ENCODE results near the gene SAP30BP.
"Not testable (repeated sequence)": the region's sequence is repeated elsewhere in the genome, so short reads cannot be mapped to it uniquely, and the experiment has no call there.

SAP30BP gene

DNA sequence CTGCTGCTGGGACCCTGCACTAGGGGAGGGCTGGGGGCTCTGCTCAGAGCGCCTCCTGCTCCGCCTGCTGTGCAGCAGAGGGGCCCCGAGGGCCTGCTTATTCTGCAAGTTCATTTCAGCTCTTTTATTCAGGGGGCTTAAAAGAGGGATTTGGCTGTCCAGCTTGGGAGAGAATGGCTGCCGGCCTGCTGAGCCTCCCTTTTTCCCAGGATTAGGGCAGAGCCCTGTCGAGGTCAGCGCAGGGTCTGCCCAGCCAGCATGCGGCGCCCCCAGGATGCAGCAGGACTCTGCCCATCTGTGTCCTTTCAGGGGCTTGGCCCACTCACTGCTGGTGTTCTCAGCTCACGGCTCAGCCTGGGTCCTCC lies 32.8 kb upstream of the SAP30BP start:
- no peak for DNase-seq (ENCODE audit: low read depth)

DNA sequence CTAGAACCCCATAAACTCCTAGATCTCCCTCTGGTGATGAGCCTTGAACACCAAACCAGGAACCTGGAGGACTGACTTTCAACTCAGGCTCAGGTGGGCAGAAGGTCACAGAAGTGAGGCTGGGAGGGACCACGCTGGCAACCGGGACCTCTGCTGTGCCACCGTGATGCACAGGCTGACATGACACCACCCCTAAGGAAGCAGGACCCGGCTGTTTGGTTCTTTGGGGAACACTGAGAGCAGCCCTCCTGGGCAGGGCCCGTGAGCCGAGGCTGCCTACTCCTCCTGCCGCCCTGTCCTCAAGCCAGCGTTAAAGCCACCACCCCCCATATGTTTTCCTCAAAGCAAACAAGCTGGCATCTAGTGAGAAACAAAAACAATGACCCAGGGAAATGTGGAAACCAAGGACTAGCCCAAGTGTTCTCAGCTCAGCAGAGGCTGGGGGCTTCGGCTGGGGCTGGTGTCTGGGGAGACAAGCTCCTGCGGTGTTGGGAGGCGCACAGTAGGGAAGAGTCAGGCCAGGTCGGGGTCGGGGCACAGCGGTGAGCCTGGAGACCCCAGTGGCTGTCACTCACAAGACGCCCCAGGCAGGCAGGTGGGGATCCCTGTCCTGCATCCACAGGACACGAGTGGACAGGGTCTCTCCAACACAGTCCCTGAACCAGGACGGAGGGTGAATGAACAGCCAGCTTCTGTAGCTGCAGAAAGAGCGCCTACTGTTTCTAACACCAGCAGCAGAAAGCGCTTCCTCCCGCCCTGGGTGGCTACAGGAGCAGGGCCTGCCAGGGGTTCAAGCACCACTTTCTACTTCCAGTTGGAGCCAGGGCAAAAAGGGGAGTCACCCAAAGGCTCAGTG lies 32.2 kb upstream of the SAP30BP start:
- DNase-seq (ENCODE audit: low read depth), result no peak

DNA sequence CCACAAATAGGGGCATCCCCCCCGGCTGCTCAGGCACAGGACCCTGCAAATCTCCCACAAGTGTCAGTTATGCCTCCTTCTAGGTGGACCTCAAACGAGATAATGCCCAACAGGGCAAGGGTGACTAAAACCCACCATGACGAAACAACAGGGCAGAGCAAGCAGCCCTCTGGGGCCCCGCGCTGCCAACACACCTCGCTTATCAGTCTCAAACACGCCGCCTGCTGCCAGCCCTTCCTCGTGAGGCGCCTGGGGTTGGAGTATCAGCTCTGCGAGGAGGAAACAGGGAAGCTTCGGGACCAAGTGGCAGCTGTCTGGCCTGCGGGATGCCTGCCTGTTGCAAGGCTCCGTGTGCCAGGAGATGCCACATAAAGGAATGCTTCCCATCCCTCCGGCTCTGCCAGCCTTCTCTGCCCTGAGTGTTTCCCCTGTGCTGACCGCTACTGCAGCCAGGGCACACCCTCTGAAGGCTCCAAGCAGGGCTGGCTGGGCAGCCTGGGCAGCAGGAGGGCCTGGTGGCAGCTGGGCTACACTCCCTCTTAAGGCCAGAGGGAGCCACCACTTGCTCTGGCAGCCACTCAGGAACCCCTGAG lies 31.4 kb upstream of the SAP30BP start:
- no peak for DNase-seq (ENCODE audit: low read depth)

DNA sequence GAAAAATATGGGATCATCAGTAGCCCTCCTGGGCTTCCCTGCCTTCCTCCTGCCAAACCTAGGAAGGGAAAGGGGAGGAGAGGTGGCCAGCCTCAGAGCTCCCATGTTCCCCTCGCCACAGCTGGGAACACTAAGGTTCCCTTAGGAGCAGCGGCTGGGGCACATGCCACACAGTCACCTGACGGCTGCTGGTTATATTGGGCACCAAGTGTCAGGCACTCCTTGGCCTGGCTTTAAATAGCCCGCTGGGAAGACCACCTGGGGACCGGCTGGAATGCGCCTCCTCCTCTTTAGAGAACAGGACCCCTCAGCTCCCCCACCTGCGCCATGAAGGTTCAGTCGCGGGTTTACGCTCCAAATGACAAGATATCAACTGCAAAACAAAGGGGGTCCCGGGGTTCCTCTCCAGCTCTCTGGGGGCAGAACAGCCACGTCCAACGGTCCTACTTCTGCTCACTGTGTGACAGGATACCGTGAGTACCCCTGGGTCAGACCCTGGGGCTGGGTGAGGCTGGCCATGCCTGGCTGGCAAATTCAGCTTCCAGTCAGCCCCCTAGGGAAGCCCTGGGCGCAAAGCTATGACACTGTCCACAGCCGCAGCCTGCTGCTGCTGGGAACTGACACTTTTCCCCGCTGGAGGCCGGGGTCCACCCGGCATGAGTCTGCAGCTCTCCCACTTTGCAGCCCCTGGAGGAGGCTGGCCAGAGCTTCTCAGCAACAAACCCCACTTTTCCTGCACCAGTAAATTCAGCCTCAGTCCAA lies 30.6 kb upstream of the SAP30BP start:
- no peak for DNase-seq (ENCODE audit: low read depth)

DNA sequence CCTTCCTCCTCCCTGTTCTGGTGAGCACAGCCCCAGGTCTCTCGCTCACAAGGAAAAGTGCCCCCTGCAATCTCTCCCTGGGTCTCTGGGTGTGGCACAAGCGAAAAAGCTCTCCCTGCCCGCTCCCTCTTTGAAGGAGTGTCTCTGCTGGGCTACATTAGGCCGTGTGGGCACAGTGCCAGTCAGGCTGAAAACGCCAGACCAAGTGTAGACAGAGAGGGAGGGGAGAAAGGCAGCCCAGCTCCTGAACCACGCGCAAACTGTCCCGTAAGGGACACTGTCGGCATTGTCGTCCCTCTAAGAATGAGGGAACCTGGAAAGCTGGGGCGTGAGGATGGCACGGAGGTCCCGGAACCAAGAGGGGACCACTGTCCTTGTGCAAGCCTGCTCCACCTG lies 30.0 kb upstream of the SAP30BP start:
- no peak for DNase-seq (ENCODE audit: low read depth)

DNA sequence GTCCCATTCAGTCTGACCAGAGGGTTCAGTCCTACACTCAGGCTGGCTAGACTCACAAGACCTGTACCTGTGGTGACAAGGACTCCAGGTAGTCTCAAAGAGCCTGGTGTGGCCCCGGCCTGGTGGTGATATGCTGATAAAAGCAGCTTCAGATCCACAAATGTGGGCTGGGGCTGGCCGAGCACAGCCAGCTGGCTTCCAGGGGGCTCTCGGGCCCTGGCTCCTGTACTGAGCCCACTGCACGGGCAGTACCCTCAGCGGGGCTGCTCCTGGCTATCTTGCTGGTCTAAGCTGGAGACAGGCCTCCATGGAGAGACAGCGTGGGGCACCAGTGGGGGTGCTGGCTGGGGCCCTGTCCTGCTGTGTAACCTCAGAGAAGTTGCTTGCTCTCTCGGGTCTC lies 29.6 kb upstream of the SAP30BP start:
- DNase-seq (ENCODE audit: low read depth), result no peak

DNA sequence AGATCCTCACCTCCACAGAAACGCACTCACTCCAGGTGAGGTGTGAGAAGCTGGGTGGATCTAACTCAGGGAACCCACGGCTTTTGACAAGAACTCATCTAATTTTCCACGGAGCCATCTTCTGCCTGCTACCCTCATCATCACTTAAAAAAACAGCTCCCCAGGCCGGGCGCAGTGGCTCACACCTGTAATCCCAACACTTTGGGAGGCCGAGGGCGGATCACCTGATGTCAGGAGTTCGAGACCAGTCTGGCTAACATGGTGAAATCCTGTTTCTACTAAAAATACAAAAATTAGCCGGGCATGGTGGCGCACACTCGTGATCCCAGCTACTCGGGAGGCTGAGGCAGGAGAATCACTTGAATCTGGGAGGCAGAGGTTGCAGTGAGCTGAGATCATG lies 29.1 kb upstream of the SAP30BP start:
- DNase-seq (ENCODE audit: low read depth), result not testable (repeated sequence)

DNA sequence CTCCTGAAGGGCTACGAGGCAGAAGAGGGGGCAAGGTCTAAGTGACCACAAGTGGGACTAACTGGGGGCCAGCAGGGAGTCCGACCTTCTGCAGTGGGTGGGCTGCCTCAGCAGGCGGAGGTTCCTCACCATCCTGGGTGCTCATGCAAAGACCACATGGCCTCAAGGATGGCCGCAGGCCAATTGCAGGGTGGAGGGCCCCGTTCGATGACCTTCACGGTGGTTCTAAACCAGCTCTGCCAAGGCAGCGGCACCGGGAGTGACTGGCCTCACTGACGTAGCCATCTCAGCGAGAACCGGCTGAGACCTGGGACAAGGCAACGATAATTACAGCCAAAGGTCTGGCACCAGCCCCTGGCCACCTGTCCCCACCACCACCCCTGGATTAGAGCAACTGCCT lies 28.2 kb upstream of the SAP30BP start:
- DNase-seq (ENCODE audit: low read depth), result no peak

DNA sequence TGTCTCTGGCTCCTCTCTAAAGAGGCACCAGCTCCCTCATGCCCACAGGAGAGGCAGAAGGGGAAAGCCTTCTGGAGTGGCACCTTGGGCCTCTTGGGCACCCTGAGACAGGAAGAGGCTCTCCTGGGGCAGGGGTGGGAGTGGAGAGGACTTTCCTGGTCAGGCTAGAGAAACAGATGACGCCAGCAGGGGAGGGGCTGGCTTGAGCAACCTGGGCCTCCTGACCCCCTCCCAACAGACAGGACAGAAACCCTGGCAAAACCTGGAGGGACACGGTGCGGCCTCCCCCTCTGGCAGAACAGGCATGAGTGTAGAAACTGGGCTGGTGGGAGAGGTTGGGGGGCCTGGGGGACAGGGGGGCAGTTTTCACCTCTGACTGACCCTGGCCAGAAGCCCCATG lies 27.8 kb upstream of the SAP30BP start:
- no peak for DNase-seq (ENCODE audit: low read depth)

DNA sequence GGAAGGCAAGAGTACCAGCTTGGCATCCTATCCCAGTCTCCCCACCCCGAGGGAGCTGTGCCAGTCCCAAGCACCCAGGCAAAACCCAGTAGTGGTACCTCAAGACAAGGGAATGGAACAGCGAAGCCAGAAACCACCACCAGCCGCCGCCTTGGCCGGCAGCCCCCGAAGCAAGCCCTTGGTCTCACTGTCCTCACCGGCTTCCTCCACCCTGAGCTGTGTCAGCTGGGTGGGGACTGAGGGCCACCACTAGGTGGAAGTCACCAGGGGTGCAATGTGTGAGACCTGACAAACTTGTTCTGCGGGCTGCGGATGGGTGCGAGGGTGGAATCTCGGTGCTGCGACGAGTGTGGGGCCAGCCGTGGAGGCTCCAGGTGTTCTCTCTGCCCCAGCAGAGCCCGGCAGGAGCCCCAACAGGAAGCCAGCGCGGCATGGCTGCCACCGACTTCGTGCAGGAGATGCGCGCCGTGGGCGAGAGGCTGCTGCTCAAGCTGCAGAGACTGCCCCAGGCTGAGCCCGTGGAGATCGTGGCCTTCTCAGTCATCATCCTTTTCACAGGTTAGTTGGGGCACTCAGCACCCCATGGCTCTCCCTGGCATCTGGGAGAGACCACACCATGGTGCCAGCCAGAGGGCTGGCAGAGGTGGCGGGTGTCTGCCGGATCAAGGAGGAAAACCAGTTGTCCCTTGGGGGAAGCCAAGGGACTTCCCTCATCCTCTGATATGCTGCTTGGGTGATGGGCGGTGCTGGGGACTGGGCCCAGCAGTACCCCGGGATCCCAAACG lies 27.2 kb upstream of the SAP30BP start:
- DNase-seq (ENCODE audit: low read depth), result no peak

DNA sequence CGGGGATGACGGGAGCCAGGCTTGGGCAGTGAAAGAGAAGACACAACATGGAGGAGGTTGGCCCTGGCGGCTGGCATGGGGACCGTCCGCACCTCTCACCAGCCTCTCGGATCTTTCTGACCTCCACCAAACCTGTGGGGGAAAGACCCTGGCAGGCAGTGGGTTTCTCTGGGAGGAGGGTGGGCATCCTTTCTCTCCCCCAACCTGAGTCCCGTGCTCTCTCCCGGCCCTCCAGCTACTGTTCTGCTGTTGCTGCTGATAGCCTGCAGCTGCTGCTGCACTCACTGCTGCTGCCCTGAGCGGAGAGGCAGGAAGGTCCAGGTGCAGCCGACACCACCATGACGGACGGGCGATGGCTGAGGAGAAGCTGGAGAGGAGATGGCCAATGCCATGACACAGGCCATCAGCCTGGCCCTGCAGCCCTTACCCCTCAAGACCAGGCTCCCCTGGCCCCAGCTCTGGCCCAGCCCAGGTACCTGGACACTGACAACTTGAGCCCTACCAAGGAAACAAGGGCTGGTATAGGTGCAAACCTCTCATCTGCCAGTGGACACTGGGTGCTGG lies 26.5 kb upstream of the SAP30BP start:
- no peak for DNase-seq (ENCODE audit: low read depth)

DNA sequence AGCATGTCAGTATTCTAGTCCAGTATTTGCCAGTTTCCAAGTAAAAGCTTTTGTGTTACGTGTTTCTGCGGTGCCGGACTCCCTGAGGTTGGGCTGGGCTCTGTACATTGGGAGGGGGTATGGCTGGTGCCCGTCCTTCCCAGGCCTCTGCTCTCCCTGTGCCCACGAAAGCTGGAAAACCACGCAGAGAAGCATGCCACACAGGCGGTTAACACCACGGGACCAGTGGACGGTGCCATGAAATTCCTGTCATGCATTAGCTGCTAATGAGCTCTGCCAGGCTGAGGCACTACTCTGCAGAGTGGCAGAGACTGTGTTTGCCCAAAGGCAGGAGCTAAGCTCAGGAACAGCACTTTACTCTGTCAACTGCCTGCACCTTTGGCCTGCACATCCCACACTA lies 25.8 kb upstream of the SAP30BP start:
- no peak for DNase-seq (ENCODE audit: low read depth)

DNA sequence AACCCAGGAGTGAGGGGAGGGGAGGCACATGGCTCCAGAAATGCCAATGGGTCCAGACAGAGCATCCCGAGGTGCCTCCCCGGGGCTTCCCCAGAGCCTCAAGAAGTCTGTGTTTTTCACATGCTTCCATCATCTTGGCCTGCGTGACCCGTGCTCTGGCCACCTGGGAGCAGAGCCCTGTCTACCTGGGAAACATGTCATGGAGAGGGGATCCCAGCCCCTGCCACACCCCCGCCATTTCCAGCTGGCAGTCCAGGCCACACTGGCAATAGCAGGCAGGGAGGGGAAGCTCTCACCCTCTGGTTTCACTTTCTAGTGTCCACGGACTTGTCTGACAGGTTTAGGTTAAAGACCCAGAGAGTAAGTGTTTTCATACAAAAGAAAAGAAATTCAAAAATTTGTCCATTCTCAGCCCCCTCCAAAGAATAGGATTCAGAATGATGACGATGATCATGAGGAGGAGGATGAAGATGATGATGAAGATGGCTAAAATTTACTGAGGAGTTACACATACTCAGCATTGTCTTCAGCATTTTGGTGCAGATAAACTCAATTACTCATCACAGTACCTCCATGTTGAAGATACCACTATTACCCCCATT lies 24.9 kb upstream of the SAP30BP start:
- no peak for DNase-seq (ENCODE audit: low read depth)

DNA sequence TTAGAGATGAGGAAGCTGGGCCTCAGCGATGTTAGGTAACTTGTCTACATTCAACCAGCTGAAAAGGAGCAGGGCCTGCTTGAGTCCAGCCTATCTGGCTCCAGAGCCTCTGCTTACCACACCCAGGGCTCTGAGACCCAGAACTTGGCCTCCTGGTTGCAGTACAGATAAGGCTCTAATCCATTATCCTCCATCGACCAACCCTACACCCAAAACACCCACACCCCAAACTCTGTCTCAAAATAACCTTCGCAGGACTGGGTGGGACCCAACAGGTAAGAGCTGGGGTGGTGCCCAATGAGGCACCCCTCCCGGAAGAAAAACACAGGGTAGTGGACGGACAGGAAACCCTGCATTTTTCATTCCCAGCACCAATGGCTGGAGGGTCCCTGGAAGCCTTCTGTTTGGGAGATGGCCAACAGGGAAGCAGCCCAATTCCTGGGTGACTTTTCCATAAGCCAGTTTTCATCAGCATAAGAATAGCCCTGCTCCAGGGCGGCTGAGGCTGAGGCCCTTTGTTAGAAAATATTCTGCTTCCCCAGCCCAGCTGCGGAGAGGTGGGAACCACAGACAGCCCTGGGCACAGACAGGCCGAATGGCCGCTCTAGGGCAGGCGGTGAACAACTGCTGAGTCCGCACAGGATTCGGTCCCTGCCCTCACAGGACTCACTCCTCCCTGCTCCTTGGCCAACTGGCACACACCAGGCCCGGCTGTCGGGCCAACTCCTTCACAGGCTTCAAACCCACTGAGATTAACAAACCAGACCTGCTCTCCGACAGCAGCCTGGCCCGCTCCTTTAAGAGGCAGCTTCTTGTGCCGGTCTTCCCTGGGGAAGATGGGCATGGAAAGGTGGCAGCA lies 24.1 kb upstream of the SAP30BP start:
- DNase-seq (ENCODE audit: low read depth), result no peak

DNA sequence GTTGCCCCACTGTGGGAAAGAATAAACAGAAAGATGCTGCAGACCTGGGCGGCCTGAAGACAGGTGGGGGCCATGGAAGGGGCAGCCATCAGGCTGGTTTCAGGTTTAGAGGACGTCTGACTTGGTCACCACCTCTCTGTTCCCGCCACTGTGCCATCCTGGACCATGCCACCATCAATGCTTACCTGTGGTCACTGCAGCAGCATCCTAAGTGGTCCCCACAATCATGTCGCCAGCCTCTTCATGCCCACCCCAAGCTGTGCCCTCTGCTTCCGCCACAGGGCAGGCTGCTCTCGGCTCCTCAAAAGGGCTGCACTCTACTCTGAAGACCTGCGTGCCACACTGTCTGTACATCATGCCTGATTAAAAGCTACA lies 23.5 kb upstream of the SAP30BP start:
- DNase-seq (ENCODE audit: low read depth), result no peak

DNA sequence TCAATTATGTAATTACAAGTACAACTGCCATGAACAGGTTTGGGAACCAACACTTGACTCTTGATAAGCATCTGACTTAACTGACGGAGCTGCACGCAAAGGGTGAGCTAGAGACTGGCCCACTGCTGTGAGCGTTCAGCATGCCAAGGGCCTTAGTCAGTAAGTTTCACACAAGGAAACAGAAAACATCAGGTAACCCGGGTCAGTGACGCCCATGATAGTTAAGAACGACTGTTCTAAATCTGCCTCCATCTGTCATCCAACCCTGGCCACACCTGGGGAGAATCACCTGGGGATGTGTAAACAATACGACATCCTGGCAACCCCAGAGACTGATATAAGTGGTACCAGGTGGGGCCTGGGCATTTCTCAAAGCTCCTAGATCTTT lies 21.6 kb upstream of the SAP30BP start:
- no peak for DNase-seq (ENCODE audit: low read depth)

DNA sequence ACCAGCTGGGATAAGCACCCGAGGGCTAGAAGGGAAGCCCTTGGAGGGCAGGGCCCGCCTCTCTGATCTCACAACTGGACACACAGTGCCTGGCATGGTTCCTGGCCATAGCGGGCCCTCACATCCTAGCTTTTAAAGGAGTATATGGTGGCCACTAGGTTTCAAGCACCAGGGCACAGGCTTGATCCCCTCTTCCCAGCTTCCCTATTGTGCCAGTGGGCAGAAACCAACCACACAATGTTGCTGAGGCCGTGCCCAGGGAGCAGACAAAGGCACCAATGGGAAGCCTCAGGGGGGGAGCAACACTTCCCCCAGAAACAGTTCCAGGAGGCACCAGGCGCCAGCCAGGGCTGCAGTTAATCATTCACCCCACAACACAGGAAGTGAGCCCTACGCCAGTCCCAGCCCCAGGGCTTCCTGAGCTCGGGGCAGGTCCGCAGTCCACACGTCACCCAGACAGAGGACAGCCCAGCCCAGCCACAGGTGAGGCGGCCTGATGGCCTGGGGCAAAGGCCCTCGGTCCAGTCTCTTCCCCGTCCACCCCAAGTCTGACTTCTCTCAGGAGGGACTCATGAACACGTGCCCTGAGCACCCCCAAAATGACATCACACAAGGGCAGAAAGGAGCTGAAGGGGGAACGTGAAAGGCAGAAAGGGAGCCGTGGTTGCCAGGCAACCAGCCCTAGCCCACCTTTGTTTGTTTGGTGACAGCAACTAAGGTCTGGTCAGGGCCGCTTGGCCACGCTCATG lies 21.1 kb upstream of the SAP30BP start:
- no peak for DNase-seq (ENCODE audit: low read depth)

DNA sequence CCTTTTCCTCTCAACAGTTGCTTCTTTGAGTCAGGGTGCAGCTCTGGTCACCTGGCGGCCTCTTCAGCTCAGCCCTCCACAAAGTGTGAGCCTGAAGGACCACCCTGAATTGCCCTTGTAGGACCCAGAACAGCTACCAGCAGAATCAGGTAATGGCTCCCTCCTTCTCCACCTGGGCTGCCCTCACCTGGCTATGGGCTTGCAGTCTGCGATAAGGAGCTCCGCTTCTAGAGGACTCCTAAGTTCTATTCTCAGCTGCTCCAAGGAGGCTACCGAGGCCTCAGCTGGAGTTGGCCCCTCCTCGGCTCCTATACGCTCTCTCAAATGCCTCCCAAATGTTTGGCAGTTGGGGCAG lies 20.5 kb upstream of the SAP30BP start:
- DNase-seq (ENCODE audit: low read depth), result no peak

DNA sequence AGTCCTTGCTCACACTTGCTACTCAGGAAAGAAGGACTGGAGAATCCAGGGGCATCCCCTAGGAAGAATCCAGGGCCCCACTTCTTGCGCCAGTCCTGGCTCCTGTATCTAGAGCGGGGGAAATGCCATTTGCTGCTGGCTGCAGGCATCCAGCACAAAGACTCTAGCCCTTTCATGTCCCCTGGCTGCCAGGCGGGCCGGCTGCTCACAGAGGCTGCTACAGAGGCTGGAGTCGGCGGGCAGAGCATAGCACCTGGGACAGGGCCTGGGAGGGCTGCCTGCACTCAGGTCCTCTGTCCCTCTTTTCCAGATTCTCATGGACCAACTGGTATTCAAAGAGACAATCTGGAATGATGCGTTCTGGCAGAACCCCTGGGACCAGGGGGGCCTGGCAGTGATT lies 20.1 kb upstream of the SAP30BP start:
- DNase-seq (ENCODE audit: low read depth), result no peak

DNA sequence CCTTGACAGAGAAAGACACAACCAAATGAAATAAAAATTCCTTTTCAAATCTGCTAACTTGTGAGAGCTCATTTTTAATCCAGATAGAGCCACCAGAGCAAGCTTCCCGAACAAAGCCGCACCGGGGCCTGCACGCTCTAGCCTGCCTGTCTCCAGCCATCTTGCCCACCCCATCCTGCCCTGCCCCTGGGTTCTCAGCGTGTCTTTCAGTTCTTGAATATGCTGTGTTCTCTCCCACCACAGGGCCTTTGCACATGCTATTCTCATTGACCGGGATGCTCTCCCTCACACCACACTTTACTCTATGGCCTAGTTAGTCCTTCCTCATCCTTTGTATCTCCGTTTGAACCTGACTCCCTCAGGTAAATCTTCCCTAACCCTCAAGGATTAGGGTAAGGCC lies 19.2 kb upstream of the SAP30BP start:
- DNase-seq (ENCODE audit: low read depth), result no peak

Measured in activated T-cell treated with anti-CD3 and anti-CD28 coated beads for 24 hours (primary cell).